DOHH2 (cell line): ENCODE results near the gene SUCNR1.

Source experiments
- CTCF ChIP-seq: fragments of 200-600 bp; sonication (generic); IDR thresholded peaks from one replicate; pipeline ENCODE4 v1.5.1; 2014; ENCODE audit warnings: antibody characterized with exemption, mild to moderate bottlenecking, low read depth, low read length; ENCODE audit not compliant: poor library complexity, severe bottlenecking
- EZH2phosphoT487 ChIP-seq: fragments of 200-600 bp; sonication (generic); IDR thresholded peaks from 2 replicates; pipeline ENCODE4 v1.6.1; 2017; ENCODE audit warnings: borderline replicate concordance, mild to moderate bottlenecking, antibody characterized with exemption, low read length, moderate library complexity, mixed read lengths

- TF ChIP-seq EZH2phosphoT487, result no peak
- TF ChIP-seq CTCF, result no peak
Measured at GRCh38 chr3:151896246-151897012, 23.0 kb downstream of the SUCNR1 start.
